HepG2 (cell line): ENCODE results near the gene DHCR7. TPM values are rescaled to one million over a fixed set of nuclear protein-coding genes. Genes with fewer than 3 reads are reported as not detected.

Experiments used
- ATAC-seq: fragments of 200-7000 bp; cut with Tn5 transposase; 3 replicates; pipeline ENCODE4 v1.9.1; 2020; ENCODE audit warnings: mild to moderate bottlenecking, moderate library complexity
- BruUV-seq: library from RNA; stranded (reverse); fragments of 400-500 nt; replicated peaks from 2 replicates; lab custom pipeline; 2021; lab: Mats Ljungman, UMichigan
- CTCF ChIA-PET: fragments of 300-600 bp; formaldehyde crosslinking; extraction: SDS; loops from one replicate; lab custom pipeline; 2021; ENCODE audit warnings: low total read pairs, inconsistent platforms, low intra/inter-chr PET ratio; lab: Yijun Ruan, JAX
- POLR2A ChIA-PET: fragments of 350-600 bp; sonication (Branson Sonifier 250); formaldehyde crosslinking; loops from one replicate; lab custom pipeline; 2020; ENCODE audit warnings: antibody characterized with exemption, inconsistent platforms; lab: Yijun Ruan, JAX
- DNase-seq: peaks from one replicate; pipeline ENCODE4 v3.0.0-alpha.2; 2015; ENCODE audit warnings: low spot score
- FAIRE-seq: peaks from 3 replicates; lab custom pipeline; 2011; peaks lifted over from hg19 to GRCh38; lab: Jason Lieb, UNC
- H2AFZ ChIP-seq: one replicate; pipeline ENCODE4 v1.6.1; 2011; ENCODE audit warnings: low read length, inconsistent platforms
- H3K27ac ChIP-seq: fragments of 300-600 bp; 3 replicates; pipeline ENCODE4 v1.8.0; 2011; ENCODE audit warnings: mixed run types, mild to moderate bottlenecking, mixed read lengths, low read length, inconsistent platforms; ENCODE audit not compliant: insufficient read depth; ENCODE audit errors: extremely low read length
- H3K27me3 ChIP-seq, 2 experiments: fragments of 200-600 bp in 1 of 2; 2 replicates in 1 of 2; 3 replicates in 1 of 2; pipeline versions ENCODE4 v1.6.0 to v1.8.0; 2011; ENCODE audit warnings: low read length in 2 of 2, mild to moderate bottlenecking in 2 of 2, moderate library complexity in 2 of 2, inconsistent platforms in 1 of 2; ENCODE audit not compliant: insufficient read depth in 2 of 2, control insufficient read depth in 1 of 2
- H3K36me3 ChIP-seq, 2 experiments: fragments of 200-600 bp in 1 of 2; replicated peaks in 1 of 2; 2 replicates in 1 of 2; 3 replicates in 1 of 2; pipeline versions ENCODE4 v1.5.1 to v1.8.0; 2011; ENCODE audit warnings: low read length in 2 of 2, inconsistent platforms in 1 of 2; ENCODE audit not compliant: insufficient read depth in 2 of 2, control insufficient read depth in 1 of 2
- H3K4me1 ChIP-seq: 2 replicates; pipeline ENCODE4 v1.5.1; 2012; ENCODE audit warnings: low read length, inconsistent platforms; ENCODE audit not compliant: insufficient read depth
- H3K4me2 ChIP-seq: 2 replicates; pipeline ENCODE4 v1.6.0; 2011; ENCODE audit warnings: low read depth, low read length, inconsistent platforms
- H3K4me3 ChIP-seq, 3 experiments: fragments of 200-600 bp in 1 of 3; sonication (generic), shearing (Covaris generic) in 1 of 3; replicated peaks in 1 of 3; 2 replicates each; pipeline ENCODE4 v1.5.1; 2011 to 2016; ENCODE audit warnings: low read length in 3 of 3, inconsistent platforms in 2 of 3, low read depth in 2 of 3, mild to moderate bottlenecking in 2 of 3, control low read depth in 1 of 3, mixed read lengths in 1 of 3; ENCODE audit not compliant: insufficient read depth in 1 of 3
- H3K79me2 ChIP-seq: one replicate; pipeline ENCODE4 v1.6.1; 2011; ENCODE audit warnings: low read length, inconsistent platforms; ENCODE audit not compliant: insufficient read depth
- H3K9ac ChIP-seq: 2 replicates; pipeline ENCODE4 v1.6.0; 2011; ENCODE audit warnings: mild to moderate bottlenecking, low read depth, low read length, inconsistent platforms; ENCODE audit not compliant: insufficient read depth
- H3K9me3 ChIP-seq: 2 replicates; pipeline ENCODE4 v1.5.1; 2012; ENCODE audit warnings: mild to moderate bottlenecking, low read length
- H4K20me1 ChIP-seq: 2 replicates; pipeline ENCODE4 v1.6.0; 2011; ENCODE audit warnings: inconsistent platforms, mild to moderate bottlenecking, low read length, moderate library complexity; ENCODE audit not compliant: insufficient read depth
- CTCF ChIP-seq: sonication (generic); formaldehyde crosslinking; IDR thresholded peaks from 2 replicates; pipeline ENCODE4 v1.5.0; 2020; ENCODE audit warnings: mild to moderate bottlenecking, missing genetic modification reagents, moderate library complexity
- ELK4 ChIP-seq: sonication (generic); formaldehyde crosslinking; IDR thresholded peaks from 2 replicates; pipeline ENCODE4 v1.9.0; 2021; ENCODE audit warnings: missing genetic modification reagents, borderline replicate concordance
- HOXA3 ChIP-seq: sonication (generic); formaldehyde crosslinking; IDR thresholded peaks from 2 replicates; pipeline ENCODE4 v1.5.0; 2020; ENCODE audit warnings: missing genetic modification reagents
- PATZ1 ChIP-seq: sonication (generic); formaldehyde crosslinking; IDR thresholded peaks from 2 replicates; pipeline ENCODE4 v1.4.0; 2020; ENCODE audit warnings: missing genetic modification reagents
- RAD21 ChIP-seq: fragments of 450-650 bp; formaldehyde crosslinking; IDR thresholded peaks from 2 replicates; pipeline ENCODE4 v1.5.0; 2020; ENCODE audit warnings: mild to moderate bottlenecking
- SALL1 ChIP-seq: sonication (generic); formaldehyde crosslinking; IDR thresholded peaks from 2 replicates; pipeline ENCODE4 v1.8.0; 2022; ENCODE audit warnings: mild to moderate bottlenecking, missing genetic modification reagents
- SMC3 ChIP-seq: IDR thresholded peaks from 2 replicates; pipeline ENCODE4 v1.6.1; 2011; ENCODE audit warnings: low read length, improper control_type of control experiment
- STAG1 ChIP-seq: sonication (generic); formaldehyde crosslinking; IDR thresholded peaks from 2 replicates; pipeline ENCODE4 v1.4.0; 2020; ENCODE audit warnings: missing genetic modification reagents
- TCF12 ChIP-seq, 2 experiments: fragments of 450-650 bp in 1 of 2; sonication (generic) in 1 of 2; formaldehyde crosslinking in 1 of 2; IDR thresholded peaks; 2 replicates each; pipeline versions ENCODE4 v1.6.1 to v1.8.0; 2017 to 2022; ENCODE audit warnings: antibody characterized with exemption in 1 of 2, mild to moderate bottlenecking in 1 of 2, missing genetic modification reagents in 1 of 2, moderate library complexity in 1 of 2
- XRCC5 ChIP-seq: fragments of 200-400 bp; formaldehyde crosslinking; optimal IDR thresholded peaks from 2 replicates; pipeline ENCODE3; 2017; ENCODE audit warnings: mild to moderate bottlenecking, low read length
- ZC3H13 ChIP-seq: sonication (generic); formaldehyde crosslinking; IDR thresholded peaks from 2 replicates; pipeline ENCODE4 v1.8.1; 2023; ENCODE audit warnings: mild to moderate bottlenecking, missing genetic modification reagents, moderate library complexity
- ZKSCAN1 ChIP-seq: fragments of 150-350 bp; IDR thresholded peaks from 2 replicates; pipeline ENCODE4 v1.6.1; 2014; ENCODE audit warnings: low read length
- ZNF143 ChIP-seq: sonication (generic); formaldehyde crosslinking; IDR thresholded peaks from 2 replicates; pipeline ENCODE4 v1.4.0; 2020; ENCODE audit warnings: missing genetic modification reagents
- ZNF205 ChIP-seq: IDR thresholded peaks from 2 replicates; pipeline ENCODE4 v1.6.1; 2018; ENCODE audit warnings: missing biosample characterization, missing genetic modification reagents
- ZNF362 ChIP-seq: sonication (generic); formaldehyde crosslinking; IDR thresholded peaks from 2 replicates; pipeline ENCODE4 v1.4.0; 2020; ENCODE audit warnings: missing genetic modification reagents, mild to moderate bottlenecking, borderline replicate concordance
- ZNF414 ChIP-seq: sonication (generic); formaldehyde crosslinking; IDR thresholded peaks from 2 replicates; pipeline ENCODE4 v1.5.0; 2020; ENCODE audit warnings: missing genetic modification reagents
- ZNF619 ChIP-seq: sonication (generic); formaldehyde crosslinking; IDR thresholded peaks from 2 replicates; pipeline ENCODE4 v1.4.0; 2020; ENCODE audit warnings: mild to moderate bottlenecking, missing genetic modification reagents
- WGBS: methylation state at CpG from one replicate; pipeline ENCODE4 v1.1.6; 2017; ENCODE audit warnings: low lambda C conversion rate; 5-methylcytosine and 5-hydroxymethylcytosine counted together
- in situ Hi-C: cut with HindIII; loops from 2 replicates; pipeline ENCODE4 v1.10.0; 2017; ENCODE audit warnings: low pct_unique_long_range_greater_than_20kb; ENCODE audit not compliant: extremely low pct_ligation_motif_present
- intact Hi-C: fragments of 100-400 bp; cut with micrococcal nuclease; formaldehyde crosslinking; loops from one replicate; pipeline ENCODE4 v1.10.0; 2022; ENCODE audit not compliant: unreplicated experiment
- polyA plus RNA-seq, 8 experiments: library from polyadenylated mRNA; depleted of rRNA in 3 of 8; stranded (reverse) in 7 of 8; unstranded in 1 of 8; fragments of >200 nt; fragmentation: Illumina TruSeq in 4 of 8; extraction: Trizol in 4 of 8; gene quantifications; 2 replicates each; pipeline versions ENCODE4 v1.2.1 to v1.2.3, GENCODE V29; 2011 to 2016; ENCODE audit warnings: low read depth in 4 of 8, missing spikeins in 1 of 8, mixed read lengths in 1 of 8; ENCODE audit not compliant: insufficient read depth in 1 of 8
- total RNA-seq, 5 experiments: library from RNA; depleted of rRNA; stranded (reverse); fragments of >200 nt; fragmentation: Illumina TruSeq; extraction: Trizol; gene quantifications; 2 replicates each; pipeline ENCODE4 v1.2.3, GENCODE V29; 2016; ENCODE audit warnings: low read depth in 1 of 5

Gene DHCR7
- total and polyA plus RNA-seq, 2 of the 13 experiments (the other 11 are each of a cell fraction or from before 2014, with no cell fraction given): 96.0 to 143 TPM

GRCh38 chr11:71420455-71421241, 27.5 kb downstream of the DHCR7 start:
- H3K9me3 ChIP-seq: no peaks in the 10 kb centered on the region
- peaks cover 9% of the 10 kb centered on the region; the same call in 1 of the 2 replicates for H3K4me1 ChIP-seq
- H4K20me1 ChIP-seq: no peaks in the 10 kb centered on the region
- peak; percentile 48 for DNase-seq
- H3K79me2 ChIP-seq: no peaks in the 10 kb centered on the region
- BruUV-seq: no TSS peak
- no peak overlapping the region for H2AFZ ChIP-seq
- no peak overlapping the region for H3K4me2 ChIP-seq
- intact Hi-C loops (no loop called here), in situ Hi-C loops (loop anchor here (25.0 kb wide), 1 partner anchor 958 kb away; no protein-coding TSS in a partner anchor)
- no peaks in the 10 kb centered on the region for H3K36me3 ChIP-seq
- H3K27me3 ChIP-seq: peaks cover 3 to 28% of the 10 kb centered on the region in 2 experiments; a peak in 3 of 5 replicates
- CTCF ChIA-PET: interaction anchor here (1.8 kb wide), 1 partner anchor 300 kb away, joined by 10 read pairs; no protein-coding TSS in a partner anchor
- ATAC-seq: peak; percentile 81
- POLR2A ChIA-PET: no interaction called here
- no peak overlapping the region for H3K4me3 ChIP-seq
- H3K27ac ChIP-seq: no peak overlapping the region
- FAIRE-seq: peak; percentile 76
- WGBS: 44% methylated on average over 16 of the region's 16 CpGs
- TF ChIP-seq ZKSCAN1 (peak; percentile 51; the same call in 1 of the 2 replicates), ZNF362 (CRISPR knock-in tag) (no peak), SMC3 (peak; percentile 84), ZNF143 (CRISPR knock-in tag) (no peak), ZNF619 (0 out of 2 replicates have a peak, but pooled peaks have one; percentile 33), ZNF205 (no peak), ZNF414 (CRISPR knock-in tag) (no peak), RAD21 (CRISPR knock-in tag) (peak; percentile 70), ELK4 (CRISPR knock-in tag) (no peak), ZC3H13 (CRISPR knock-in tag) (no peak), SALL1 (CRISPR knock-in tag) (0 out of 2 replicates have a peak, but pooled peaks have one; percentile 21), STAG1 (peak; percentile 93), TCF12 (IDR thresholded peaks at IDR 0.05) (no peak), TCF12 (CRISPR knock-in tag; IDR thresholded peaks at IDR 0.05) (no peak), PATZ1 (no peak), HOXA3 (CRISPR knock-in tag) (peak; percentile 31; the same call in 1 of the 2 replicates), XRCC5 (peak; percentile 64), CTCF (peak; percentile 88)
- no peak overlapping the region for H3K9ac ChIP-seq
